Stimulated activated CD4-positive, alpha-beta T cell treated with anti-CD3 and anti-CD28 coated beads, TNF-alpha, amount 100 ng/mL, for 4 hours (primary cell): Measurements from ENCODE around the gene C1QB.

Experiments used
- DNase-seq, 3 experiments: peaks; one replicate each; pipeline ENCODE4 v3.0.0-alpha.2; 2020; ENCODE audit warnings: low read depth in 3 of 3

C1QB gene

GRCh38 chr1:22635436-22635835 is 17.6 kb upstream of the C1QB start:
- no peak for DNase-seq

- DNase-seq: no peak
These were observed 16.7 kb upstream of the C1QB start, which contains the start of gene C1QA for GRCh38 chr1:22636353-22636752. Gene C1QA (plus strand): TSS chr1:22636628. CDS start chr1:22637617, 989 bp downstream.

DNA sequence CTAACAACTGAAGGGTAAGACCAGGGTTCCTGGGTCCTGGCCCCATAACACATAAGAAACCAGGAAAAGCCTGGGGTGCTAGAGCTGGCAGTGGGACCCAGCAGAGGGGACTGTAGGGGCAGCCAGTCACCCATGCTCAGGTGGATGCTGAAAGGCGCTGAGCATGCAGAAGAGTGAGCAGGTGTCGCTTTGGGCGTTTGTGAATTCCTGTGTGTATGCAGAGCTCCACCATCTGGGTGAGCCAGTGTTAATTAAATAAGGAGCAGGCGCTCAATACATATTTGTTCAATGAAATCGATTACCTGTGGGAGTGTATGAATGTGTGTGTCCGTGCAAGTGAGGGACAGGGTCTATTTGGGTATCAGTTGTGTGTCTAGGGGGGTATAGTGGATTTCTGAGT is 16.1 kb upstream of the C1QB start:
- DNase-seq: no peak

DNA sequence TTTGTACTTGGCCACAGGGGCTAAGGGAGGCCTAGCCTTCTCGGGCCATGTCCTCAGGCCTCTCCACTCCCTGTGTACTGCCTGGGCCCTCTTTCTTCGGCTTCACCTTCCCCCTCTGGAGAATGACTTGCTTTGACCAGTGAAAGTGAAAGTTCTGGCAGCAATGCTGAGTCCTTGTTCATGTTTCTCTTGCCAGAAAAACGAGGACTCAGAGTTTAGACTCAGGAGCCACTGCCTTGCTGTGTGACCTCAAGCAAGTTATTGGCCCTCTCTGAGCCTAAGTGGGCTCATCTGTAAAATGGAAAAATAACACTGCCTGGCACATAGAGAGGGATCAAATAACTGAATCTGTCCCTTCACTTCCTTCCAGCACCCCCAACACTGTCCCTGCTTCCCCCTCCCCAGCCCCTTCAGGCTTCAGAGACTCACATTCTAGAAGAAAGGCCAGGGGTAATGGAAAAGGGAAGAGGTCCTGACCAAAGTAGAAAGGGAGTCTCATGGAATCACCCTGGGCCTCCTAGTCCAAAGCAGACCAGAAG is 15.1 kb upstream of the C1QB start:
- no peak for DNase-seq

DNA sequence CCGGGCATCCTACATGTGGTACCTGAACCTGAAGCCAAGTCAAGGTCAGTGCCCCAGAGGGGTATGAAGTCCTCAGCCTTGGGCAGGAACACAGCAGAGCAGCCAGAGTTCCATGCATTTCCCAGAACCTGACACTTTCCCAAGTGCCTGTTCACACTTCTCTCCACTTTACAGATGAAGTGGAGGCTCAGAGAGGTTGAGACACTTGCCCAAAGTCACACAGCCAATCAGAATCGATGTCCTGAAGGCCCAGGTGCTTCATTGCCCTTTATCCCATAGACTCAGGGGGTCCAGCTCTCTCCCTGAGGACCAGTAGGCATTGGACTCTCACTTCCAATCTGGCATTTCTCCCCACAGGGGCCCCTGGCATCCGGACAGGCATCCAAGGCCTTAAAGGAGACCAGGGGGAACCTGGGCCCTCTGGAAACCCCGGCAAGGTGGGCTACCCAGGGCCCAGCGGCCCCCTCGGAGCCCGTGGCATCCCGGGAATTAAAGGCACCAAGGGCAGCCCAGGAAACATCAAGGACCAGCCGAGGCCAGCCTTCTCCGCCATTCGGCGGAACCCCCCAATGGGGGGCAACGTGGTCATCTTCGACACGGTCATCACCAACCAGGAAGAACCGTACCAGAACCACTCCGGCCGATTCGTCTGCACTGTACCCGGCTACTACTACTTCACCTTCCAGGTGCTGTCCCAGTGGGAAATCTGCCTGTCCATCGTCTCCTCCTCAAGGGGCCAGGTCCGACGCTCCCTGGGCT is 14.4 kb upstream of the C1QB start:
- DNase-seq: no peak

- DNase-seq: no peak
These were observed 13.8 kb upstream of the C1QB start for GRCh38 chr1:22639286-22639685.

DNA sequence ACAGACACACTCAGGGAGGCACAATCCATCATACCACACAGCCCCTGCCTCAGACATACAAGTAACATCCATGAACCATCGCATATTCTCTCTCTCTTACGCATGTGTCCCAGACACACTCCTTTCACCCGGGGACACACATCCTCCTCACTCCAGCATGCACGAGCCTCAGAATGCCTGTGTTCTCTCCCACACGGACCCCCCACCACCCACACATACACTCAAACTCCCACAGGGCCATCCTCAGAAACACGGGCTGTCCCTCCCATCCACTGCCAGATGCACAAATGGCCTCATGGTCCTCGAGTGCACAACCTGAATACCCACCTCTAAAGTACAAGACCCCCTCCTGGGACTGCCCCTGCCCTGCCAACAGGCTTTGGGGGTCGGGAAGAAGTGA is 11.8 kb upstream of the C1QB start:
- no peak for DNase-seq

DNA sequence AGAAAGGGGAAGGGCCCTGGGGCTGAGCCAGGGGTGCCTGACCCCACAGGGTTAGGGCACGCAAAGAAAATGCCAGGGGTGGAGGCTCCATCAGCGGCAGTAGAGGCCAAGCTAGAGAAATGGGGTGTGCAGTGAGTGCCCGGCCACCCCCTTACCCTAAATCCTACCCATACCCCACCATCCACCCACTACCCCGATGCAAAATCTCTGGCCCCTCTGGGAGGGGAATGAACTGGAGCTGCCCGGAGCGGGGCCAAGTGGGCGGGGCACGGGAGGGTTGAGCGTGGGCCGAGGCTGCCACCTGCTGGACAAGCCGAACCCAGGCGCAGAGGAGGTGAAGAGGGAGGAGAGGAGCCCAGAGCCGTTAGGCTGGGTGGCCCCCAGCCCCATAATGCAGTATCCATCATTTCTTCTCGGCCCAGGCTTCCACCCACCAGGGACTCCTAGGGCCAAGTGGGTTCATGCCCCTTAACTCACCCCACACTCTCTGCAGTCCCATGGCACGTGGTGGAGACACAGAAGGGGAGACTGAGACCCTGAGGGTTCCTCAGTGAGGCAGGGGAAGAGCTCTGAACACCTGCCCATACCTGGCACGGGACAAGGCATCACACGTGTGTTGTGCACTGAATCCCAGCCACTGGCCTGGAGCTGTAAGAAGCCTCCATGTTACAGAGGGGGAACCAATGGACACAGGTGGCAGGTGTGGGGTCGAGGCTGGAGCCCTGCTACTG is 11.0 kb upstream of the C1QB start:
- peak; percentile 40 to 51 (median 50) for DNase-seq

GRCh38 chr1:22643381-22643780 is 9.7 kb upstream of the C1QB start, which contains the start of gene C1QC:
Gene C1QC (plus strand): TSS chr1:22643633. CDS start chr1:22644024, 391 bp downstream.
- DNase-seq: no peak

GRCh38 chr1:22643928-22644327 is 9.1 kb upstream of the C1QB start:
- no peak for DNase-seq

- no peak for DNase-seq
These were observed 7.1 kb upstream of the C1QB start for GRCh38 chr1:22645931-22646330.

DNA sequence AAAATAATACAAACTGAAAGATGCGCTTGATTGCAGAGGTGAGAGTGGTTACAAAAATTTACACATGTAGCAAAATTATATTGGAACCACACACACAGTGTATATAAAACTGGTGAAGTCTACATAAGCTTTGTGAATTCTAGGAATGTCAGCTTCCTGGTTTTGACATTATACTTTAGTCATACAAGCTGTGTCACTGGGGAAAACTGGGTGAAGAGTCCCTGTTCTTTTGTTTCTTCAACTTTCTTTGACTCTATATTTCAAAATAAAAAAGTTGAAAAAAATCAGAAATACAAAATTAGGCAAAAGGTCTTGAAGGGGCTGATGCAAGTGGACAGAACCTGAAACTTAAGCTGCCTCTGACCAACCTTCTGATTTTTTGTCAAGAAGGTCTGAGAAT is 6.7 kb upstream of the C1QB start:
- no peak for DNase-seq

DNA sequence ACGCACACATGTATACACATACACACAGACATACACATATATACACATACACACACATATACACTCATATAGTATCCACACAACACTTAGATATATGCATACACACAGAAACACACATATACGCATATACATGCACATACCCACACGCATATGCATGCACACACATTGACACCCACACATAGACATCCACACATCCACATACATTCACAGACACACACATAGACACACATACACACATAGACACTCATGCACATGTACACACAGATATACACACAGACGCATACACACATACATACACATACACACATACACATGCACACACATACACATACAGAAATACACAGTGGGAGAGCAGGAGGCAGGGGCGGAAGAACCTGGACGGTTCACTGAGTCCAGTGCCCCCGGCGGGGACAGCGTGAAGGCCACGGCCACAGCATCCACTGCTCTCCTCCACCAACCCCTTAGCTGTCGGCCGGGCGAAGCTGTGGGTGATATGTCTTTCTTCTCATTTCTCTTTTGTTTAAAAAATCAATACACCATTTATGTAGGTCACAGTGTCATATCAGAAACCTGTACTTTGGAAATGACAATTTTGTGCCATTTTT is 2.8 kb upstream of the C1QB start:
- no peak for DNase-seq

DNA sequence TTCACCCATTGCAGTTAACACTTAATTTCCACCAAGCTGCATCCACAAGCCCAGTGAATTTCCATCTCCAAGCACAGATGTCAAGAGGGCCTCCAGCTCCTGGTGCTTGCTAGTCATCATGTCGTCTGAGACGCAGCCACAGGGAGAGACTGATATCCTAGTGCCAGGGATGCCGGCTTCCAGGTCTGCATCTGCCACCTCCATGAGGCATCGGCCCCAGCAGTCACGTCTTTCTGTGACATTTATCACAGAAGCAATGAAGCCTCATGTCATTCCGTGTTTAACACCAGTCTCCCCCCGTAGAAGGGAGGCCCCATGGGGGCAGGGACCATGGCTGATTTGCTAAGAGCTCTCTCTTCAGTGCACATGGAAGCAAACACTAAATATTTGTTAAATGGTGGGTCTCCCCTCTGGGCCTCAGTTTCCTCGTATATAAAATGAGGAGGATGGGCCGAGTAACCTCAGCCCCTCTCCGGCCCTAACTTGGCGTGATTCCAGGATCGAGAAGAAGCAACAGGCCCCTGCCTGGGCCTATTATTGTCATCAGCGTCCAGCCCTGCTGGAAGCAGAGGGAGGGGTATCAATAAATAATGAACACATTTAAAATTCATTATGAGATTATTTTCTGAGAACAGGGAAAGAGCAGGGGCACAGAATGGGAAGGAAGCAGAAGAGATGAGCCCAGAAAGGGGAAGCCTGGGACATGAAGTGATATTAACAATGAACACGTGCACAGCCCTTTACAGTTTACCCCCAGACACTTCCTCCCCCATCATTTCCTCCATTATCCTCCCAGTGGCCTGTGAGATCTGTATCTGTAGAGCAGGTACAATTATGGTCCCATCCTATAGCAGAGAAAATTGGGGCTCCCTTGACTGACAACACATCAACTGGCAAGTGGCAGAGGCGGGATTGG is 837 bp upstream of the C1QB start:
- DNase-seq: no peak

DNA sequence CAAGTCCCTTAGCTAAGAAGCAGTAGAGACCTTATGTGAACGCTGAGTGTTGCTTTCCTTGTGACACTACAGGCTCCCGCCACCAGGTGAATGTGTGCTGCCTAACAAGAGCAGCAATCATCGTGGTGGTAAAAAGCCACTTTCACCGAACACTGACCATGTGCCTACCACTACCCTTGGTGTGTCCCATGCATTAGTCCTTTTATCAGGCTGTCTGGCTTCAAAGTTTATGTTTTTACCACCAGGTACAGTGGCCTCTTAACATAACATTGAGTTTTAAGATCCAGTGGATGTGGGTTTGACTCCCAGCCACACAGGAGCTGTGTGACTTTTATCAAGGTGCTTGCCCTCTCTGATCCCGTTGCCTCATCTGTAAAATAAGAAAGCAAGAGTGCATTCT is 1.7 kb downstream of the C1QB start:
- no peak for DNase-seq

GRCh38 chr1:22658385-22659163 is 5.5 kb downstream of the C1QB start:
- no peak for DNase-seq

GRCh38 chr1:22660716-22661241 is 7.7 kb downstream of the C1QB start:
- no peak for DNase-seq

DNA sequence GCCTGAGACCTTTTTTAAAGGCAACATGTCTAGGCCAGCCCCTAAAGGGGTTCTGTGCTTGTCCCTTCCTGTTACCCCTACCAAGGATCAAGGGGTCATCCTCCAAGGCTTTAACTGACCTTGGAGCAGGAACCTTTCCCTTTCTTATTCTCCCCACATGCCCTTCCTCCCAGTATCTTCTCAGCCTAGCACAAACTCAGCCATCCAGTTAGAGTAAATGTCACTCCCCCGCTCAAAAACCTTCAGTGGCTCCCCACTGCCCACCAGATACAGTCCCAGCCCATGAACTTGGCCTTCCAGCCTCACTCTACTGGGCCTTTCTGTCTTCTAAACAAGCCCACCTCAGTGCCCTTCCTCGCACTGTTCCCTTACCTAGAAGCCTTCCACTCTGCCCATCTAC is 8.8 kb downstream of the C1QB start:
- no peak for DNase-seq

DNA sequence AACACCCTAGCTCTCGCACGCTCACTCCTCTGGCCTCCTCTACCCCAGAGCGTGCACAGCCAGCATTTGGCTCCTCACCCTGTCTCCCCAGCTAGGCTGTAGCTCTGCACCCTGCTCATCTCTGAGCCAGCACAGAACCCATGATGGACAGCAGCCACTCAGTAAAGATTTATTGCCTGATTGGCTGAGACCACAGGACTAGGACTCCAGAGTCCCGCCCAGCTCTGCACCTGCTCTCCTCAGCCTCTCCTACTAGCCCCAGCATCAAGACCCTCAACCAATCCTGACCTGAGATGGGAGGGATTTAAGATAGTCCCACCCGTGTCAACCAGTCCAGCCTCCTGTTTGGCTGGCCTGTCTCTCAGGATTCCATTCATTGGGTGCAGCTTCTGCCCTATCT is 9.3 kb downstream of the C1QB start:
- no peak for DNase-seq

DNA sequence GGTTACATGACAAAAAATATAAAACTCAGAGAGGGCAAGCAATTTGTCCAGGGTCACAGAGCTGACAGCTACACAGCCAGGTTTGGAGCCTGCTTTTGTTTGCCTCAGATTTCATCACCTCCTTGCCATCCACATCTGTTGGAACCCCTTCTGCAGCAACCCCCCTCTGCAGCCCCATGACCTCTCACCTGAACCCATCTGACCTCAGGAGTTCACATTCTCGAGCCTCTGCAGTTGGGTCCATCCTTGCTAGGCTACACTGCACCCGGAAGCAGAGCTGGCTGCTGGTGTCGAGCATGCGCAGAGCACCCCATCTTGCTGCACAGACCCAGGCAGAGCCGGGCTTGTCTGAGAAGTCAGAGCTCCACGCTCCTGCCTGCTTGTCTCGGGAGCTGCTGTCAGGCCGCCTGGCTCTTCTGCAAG is 10.0 kb downstream of the C1QB start:
- DNase-seq: no peak
